GM19023 (cell line): ENCODE data around the gene SOCS3.

Source experiments
- ATAC-seq: cut with Tn5 transposase; IDR thresholded peaks from one replicate; pipeline ENCODE4 v1.9.1; 2021; ENCODE audit warnings: mild to moderate bottlenecking, moderate library complexity; ENCODE audit not compliant: unreplicated experiment

Gene SOCS3, protein sequence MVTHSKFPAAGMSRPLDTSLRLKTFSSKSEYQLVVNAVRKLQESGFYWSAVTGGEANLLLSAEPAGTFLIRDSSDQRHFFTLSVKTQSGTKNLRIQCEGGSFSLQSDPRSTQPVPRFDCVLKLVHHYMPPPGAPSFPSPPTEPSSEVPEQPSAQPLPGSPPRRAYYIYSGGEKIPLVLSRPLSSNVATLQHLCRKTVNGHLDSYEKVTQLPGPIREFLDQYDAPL

DNA sequence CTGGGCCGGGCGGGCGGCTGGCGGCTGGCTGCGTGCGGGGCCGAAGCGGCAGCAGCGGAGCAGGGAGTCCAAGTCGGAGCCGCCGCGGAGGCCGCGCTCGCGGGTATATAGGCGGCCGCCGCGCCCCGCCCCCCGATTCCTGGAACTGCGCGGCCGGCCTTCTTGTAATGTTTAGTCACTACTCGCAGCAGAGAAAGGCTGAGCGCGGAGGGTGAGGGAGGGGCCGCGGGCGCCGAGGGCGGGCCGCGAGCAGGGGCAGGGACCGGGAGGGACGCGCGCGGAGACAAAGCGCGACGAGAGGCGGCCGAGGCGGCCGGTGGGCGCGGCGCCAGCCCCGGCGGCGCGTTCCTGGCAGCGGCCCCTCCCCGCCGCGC, at the start of gene SOCS3:
Gene SOCS3, minus strand, starts transcription at position 81 of the 374 bp plus-strand sequence. CDS start 982 bp downstream, outside the sequence.
- peak; percentile 38 for ATAC-seq

GRCh38 chr17:78409191-78409928, 49.5 kb upstream of the SOCS3 start:
- no peak for ATAC-seq

- no peak for ATAC-seq
Measured at GRCh38 chr17:78408476-78409050, 48.7 kb upstream of the SOCS3 start.

GRCh38 chr17:78407387-78408000, 47.6 kb upstream of the SOCS3 start:
- no peak for ATAC-seq

DNA sequence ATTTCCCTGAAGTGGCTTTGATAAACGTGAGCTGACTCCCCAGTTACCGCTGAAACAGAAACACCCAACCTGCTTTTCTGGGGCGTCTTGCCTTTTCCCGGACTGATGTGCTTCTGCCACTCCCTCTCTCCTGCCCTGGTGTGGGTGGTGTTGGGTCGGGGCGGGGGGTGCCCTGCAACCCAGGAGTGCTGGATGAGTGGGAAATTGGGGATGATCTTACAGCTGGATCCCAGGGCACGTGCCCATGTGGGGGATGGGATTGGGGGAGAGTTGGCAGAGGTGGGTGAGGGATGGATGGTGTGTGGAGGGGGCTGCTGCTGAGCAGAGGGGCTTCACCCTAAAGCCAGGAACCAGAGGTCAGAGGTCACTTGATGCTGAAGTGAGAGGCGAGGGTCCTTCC, 47.0 kb upstream of the SOCS3 start:
- ATAC-seq: no peak

DNA sequence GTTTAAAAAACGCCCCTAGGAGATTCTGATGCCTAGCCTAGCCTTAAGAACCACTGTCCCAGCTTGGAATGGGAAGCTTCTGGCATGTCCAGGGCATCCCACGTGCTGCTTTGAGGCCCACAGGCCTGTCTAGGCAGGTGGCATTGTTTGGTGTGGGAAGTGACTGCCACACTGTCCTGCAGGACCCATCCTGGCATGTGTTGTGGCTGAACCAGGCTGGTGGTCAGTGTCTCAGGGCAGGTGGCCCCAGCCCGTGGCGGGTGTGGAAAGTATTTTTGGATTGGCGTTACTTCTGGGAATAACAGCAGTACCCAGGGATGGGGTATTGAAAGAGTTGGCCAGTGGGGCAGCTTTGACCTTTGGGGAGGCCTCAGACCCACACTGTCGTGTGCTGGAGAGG, 46.5 kb upstream of the SOCS3 start:
- no peak for ATAC-seq

- ATAC-seq: no peak
Measured at GRCh38 chr17:78403822-78404221, 43.9 kb upstream of the SOCS3 start.

DNA sequence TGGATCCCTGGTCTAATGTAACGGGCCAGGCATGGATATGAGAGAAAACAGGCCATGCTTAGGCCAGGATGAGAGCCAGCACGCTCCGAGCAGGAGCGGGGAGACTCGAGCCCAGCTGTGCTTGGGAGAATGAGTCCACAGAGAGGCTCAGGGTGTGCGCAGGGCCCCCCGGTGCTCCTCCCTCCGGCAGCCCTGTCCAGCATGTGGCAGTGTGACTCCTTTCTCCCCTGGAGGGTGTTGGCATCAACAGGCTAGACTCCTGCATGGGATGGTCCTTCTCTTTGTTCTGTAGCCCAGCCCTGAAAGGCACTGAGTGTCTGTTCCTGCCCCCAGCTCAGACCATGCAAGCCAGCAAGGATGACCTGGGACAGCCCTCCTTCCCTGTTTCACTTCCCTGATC, 42.0 kb upstream of the SOCS3 start:
- ATAC-seq: no peak

- no peak for ATAC-seq
Measured at GRCh38 chr17:78401246-78401645, 41.4 kb upstream of the SOCS3 start.

GRCh38 chr17:78400581-78401240, 40.8 kb upstream of the SOCS3 start:
- ATAC-seq: no peak

DNA sequence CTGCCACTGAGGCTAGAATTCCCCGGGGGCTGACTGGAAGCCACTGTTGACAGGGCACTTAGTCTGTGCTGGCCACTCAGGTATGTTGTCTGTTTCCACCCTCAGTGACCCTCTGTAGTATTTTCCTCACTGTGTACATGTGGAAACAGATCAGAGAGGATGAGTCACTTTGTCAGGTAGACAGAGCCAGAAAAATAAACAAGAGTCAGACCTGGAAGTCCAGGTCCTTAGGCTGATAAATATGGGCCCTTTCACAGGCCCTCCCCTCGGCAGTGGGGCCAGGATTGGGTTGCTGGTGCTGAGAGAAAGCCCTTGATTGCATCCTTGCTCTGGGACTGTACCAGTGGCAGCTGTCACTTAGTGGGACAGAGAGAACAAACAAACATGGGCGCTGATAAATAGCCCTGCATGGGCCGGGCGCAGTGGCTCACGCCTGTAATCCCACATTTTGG, 39.8 kb upstream of the SOCS3 start:
- no peak for ATAC-seq

DNA sequence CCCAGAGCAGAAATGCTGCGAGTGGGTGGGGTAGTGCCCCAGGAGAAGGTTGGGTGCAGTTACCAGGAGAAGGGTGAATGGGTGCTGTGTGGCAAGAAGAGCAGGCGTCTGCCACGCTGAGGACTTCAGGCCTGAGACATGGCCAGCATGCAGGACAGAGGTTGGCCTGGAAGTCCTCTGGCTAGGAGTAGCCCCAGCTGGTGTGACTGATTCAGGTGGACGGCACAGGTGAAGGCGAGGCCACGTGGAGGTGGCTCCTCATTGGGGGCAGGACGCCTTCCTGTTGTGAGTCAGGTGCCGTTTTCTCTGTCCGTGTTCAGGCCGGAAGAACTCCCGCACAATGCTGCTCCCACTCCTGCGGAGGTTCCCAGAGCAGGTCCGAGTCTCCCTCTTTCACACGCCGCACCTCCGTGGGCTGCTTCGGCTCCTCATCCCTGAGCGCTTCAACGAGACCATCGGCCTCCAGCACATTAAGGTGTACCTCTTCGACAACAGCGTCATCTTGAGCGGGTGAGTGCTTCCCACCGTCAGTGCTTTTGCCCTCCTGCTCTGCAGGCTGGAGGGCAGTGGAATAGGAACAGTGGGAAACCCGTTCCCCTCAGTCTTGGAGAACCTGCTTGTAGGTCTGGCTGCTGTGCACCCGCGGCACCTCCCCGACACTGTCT, 39.3 kb upstream of the SOCS3 start:
- no peak for ATAC-seq

GRCh38 chr17:78398390-78398789, 38.5 kb upstream of the SOCS3 start:
- no peak for ATAC-seq

- ATAC-seq: no peak
Measured at GRCh38 chr17:78397681-78398101, 37.8 kb upstream of the SOCS3 start.

DNA sequence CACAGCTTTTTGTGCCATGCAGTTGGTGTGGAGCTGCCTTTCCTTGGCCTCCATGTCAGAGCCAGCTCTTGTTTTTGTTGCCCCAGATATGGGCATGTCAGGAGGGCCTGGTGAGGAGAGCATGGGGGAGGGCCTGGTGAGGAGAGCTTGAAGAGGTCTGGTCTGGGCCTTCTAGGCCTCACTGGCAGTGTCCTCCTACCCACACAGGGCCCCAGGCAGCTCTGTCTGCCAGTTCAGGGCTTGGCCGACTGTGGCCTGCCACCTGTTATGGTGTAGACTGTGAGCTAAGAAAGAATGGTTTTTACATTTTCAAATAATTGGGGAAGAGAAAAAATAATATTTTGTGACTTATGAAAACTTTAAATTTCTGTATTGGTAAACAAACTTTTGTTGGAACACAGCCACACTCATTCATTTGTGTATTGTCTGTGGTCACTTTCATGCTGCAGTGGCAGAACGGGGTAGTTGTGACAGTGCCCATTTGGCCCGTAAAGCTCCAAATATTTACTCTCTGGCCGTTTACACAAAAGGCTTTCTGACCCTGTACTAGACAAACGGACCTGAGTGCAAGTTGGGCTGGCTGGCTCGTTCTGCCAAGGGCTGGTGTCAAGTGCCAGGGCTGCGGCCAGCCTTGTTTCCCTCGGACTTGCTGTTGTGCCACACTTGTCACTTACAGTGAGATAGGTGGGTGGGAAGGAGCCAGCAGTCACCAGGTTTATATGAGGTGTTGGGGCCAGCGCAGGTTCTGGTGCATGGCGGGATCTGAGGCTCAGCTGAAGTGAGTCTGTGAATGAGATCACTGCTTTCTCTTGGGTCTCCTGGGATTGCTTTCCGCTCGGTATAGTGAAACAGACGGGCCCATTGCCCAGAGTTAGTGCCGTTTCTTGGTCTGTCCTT, 36.8 kb upstream of the SOCS3 start:
- ATAC-seq: no peak

GRCh38 chr17:78395155-78395554, 35.3 kb upstream of the SOCS3 start:
- no peak for ATAC-seq

DNA sequence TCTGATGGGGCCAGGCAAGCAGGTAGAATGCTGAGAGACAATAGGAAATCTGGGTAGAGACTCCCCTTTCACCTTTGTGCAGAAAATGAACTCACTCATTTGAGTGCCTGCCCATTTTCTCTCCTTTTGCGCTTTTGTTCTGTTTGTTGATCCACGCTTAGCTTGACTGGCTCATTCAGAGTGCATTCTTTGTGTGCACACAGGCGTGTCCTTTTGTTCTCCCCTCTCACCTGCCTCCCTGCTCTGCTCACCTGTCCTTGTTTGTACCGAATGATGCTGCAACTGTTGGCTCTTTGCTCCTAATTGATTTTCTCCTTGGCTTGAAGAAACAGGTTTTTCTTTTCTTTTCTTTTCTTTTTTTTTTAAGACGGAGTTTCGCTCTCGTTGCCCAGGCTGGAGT, 34.3 kb upstream of the SOCS3 start:
- ATAC-seq: no peak

GRCh38 chr17:78393575-78393974, 33.7 kb upstream of the SOCS3 start:
- no peak for ATAC-seq

- ATAC-seq: no peak
Measured at GRCh38 chr17:78392295-78392694, 32.4 kb upstream of the SOCS3 start.

GRCh38 chr17:78391843-78392242, 32.0 kb upstream of the SOCS3 start:
- no peak for ATAC-seq
